ENCODE data around the gene GDAP2. TPM values are rescaled to one million over a fixed set of nuclear protein-coding genes. Genes with fewer than 3 reads are reported as not detected.

GDAP2 gene
- total RNA-seq, 1 donor from 2014 or later, result 18.8 TPM

DNA sequence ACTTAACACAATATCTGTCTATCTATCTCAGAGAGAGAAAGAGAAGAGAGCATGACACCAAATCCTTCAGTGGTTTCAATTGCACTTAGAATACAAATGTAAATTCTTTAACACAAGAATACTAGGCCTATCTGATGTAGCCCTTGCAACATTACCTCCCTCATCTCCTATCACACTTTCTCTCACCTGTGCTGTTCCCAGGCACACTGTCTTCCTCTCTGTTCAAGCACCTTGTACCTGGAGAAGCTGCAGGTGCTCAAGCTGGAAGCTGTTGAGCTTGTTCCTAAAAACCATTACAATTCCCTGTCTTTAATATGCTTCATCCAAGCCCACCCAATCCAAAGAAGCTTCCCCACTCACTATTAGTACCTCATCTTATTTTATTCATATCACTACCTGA lies 97.0 kb downstream of the GDAP2 start:
- Histone ChIP-seq H3K9me3 (replicated peaks) (no peaks in the 10 kb centered on the region), H3K4me3 (no peak overlapping the region), H3K27ac (replicated peaks) (no peak overlapping the region), H3K27me3 (ENCODE audit: low read depth) (no peaks in the 10 kb centered on the region), H3K4me1 (peaks cover 7% of the 10 kb centered on the region), H3K36me3 (no peaks in the 10 kb centered on the region)
- intact Hi-C loops (cut with micrococcal nuclease), result no loop called here
- TF ChIP-seq, protein P1, sequence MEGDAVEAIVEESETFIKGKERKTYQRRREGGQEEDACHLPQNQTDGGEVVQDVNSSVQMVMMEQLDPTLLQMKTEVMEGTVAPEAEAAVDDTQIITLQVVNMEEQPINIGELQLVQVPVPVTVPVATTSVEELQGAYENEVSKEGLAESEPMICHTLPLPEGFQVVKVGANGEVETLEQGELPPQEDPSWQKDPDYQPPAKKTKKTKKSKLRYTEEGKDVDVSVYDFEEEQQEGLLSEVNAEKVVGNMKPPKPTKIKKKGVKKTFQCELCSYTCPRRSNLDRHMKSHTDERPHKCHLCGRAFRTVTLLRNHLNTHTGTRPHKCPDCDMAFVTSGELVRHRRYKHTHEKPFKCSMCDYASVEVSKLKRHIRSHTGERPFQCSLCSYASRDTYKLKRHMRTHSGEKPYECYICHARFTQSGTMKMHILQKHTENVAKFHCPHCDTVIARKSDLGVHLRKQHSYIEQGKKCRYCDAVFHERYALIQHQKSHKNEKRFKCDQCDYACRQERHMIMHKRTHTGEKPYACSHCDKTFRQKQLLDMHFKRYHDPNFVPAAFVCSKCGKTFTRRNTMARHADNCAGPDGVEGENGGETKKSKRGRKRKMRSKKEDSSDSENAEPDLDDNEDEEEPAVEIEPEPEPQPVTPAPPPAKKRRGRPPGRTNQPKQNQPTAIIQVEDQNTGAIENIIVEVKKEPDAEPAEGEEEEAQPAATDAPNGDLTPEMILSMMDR (IDR thresholded peaks at IDR 0.05; ENCODE audit: borderline replicate concordance), result no peak
- DNase-seq, result no peak

DNA sequence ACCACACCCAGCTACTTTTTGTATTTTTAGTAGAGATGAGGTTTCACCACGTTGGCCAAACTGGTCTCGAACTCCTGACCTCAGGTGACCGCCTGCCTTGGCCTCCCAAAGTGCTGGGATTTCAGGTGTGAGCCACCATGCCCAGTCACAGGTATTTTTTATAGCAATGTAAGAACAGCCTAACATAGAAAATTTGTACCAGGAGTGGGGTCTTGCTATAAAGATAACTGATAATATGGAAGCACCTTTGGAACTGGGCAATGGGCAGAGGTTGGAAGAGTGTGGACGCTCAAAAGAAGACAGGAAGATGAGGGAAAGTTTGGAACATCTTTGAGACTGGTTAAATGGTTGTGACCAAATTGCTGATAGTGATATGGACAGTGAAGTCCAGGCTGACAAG lies 99.2 kb downstream of the GDAP2 start:
- intact Hi-C loops (cut with micrococcal nuclease), result no loop called here
- no peaks in the 10 kb centered on the region for H3K36me3 ChIP-seq
- H3K9me3 ChIP-seq (replicated peaks), result no peaks in the 10 kb centered on the region
- no peak for DNase-seq
- TF ChIP-seq, protein P1 (IDR thresholded peaks at IDR 0.05; ENCODE audit: borderline replicate concordance), result no peak
- H3K27ac ChIP-seq (replicated peaks), result no peak overlapping the region
- H3K4me1 ChIP-seq, result peaks cover 28% of the 10 kb centered on the region
- no peaks in the 10 kb centered on the region for H3K27me3 ChIP-seq (ENCODE audit: low read depth)
- H3K4me3 ChIP-seq, result no peak overlapping the region

DNA sequence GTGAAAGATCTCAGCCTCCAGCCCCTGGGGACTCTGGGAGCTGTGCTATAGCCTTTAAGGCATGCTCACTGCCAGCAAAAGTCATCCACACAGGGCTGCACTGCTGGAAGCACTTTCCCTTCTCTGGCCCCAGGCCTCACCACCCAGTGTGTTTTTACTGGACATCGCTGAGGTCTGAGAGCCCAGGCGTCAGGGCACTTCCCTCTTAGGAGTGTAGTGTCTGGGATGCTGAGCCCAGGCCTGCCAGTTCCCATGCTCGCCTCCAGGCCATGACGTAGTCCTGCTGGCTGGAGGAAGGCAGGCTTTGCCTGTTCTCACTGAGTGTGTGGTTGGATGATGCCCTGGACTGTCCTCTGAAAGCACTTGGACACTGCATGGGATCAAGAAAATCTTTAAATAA lies 101.2 kb downstream of the GDAP2 start:
- H3K4me3 ChIP-seq, result no peak overlapping the region
- H3K9me3 ChIP-seq (replicated peaks), result no peaks in the 10 kb centered on the region
- intact Hi-C loops (cut with micrococcal nuclease), result no loop called here
- peak overlapping the region; percentile 57 for H3K27ac ChIP-seq (replicated peaks)
- peak; percentile 75 for DNase-seq
- TF ChIP-seq, protein P1 (IDR thresholded peaks at IDR 0.05; ENCODE audit: borderline replicate concordance), result peak; percentile 19
- no peaks in the 10 kb centered on the region for H3K36me3 ChIP-seq
- peaks cover 42% of the 10 kb centered on the region for H3K4me1 ChIP-seq
- H3K27me3 ChIP-seq (ENCODE audit: low read depth), result no peaks in the 10 kb centered on the region

DNA sequence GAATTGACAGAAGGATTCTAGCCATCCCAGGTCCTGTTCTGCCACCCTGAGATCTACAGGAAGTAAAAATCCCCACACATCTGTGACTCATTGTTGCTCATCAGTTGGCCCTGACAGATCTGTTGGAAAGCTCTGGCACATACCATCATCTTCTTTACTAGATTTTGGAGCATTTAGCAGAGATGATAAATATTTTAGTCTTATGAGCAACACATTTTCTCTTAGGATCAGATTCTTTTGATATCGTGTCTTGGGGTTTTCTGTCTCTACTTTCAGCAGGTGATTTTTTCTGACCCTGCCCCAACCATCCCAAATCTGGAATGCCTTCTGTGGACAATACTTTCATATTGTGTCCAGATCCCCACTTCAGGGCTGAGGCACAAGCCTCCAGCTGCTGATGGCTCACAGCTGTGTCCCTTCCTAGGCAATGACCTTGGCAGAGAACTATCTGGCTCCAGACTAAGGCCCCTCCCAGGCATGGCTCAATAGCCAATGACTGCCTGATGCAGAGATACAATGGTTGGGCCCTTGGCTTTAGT lies 102.8 kb downstream of the GDAP2 start:
- peaks cover 53% of the 10 kb centered on the region for H3K4me1 ChIP-seq
- peak overlapping the region; percentile 57 for H3K27ac ChIP-seq (replicated peaks)

DNA sequence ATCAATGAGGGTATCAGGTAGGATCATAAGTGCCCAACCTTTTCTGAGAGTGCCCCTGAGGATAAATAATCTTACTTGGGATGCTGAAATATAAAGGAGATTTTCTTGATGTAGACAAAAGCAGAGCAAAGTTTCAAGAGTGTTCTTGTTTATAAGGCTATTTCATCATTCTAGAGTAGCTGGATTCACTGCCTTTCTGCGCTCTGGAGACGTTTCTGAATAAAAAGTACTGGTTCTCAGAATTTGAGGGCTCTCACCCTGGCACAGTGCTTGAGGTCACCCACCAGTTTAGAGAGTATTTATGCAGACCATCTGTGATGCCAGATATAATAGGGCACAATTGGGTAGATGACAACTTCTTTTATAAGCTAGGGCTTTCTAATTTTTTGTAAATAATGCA lies 103.3 kb downstream of the GDAP2 start:
- Histone ChIP-seq H3K4me3 (no peak overlapping the region), H3K27ac (replicated peaks) (peak overlapping the region; percentile 57), H3K27me3 (ENCODE audit: low read depth) (no peaks in the 10 kb centered on the region), H3K9me3 (replicated peaks) (no peaks in the 10 kb centered on the region), H3K4me1 (peaks cover 58% of the 10 kb centered on the region), H3K36me3 (no peaks in the 10 kb centered on the region)
- intact Hi-C loops (cut with micrococcal nuclease), result no loop called here
- no peak for DNase-seq
- TF ChIP-seq, protein P1 (IDR thresholded peaks at IDR 0.05; ENCODE audit: borderline replicate concordance), result no peak

More for the DNA sequence above, 102.8 kb downstream of the GDAP2 start:
- Histone ChIP-seq H3K4me3 (no peak overlapping the region), H3K9me3 (replicated peaks) (no peaks in the 10 kb centered on the region), H3K36me3 (no peaks in the 10 kb centered on the region), H3K27me3 (ENCODE audit: low read depth) (no peaks in the 10 kb centered on the region)
- peak; percentile 63 for DNase-seq
- intact Hi-C loops (cut with micrococcal nuclease), result no loop called here
- TF ChIP-seq, protein P1 (IDR thresholded peaks at IDR 0.05; ENCODE audit: borderline replicate concordance), result no peak
